Lower lobe of right lung (tissue), 2 donors: ENCODE data around the gene CRTC1. TPM values are rescaled to one million over a fixed set of nuclear protein-coding genes. Genes with fewer than 3 reads are reported as not detected.
"Not testable (repeated sequence)": the region's sequence is repeated elsewhere in the genome, so short reads cannot be mapped to it uniquely, and the experiment has no call there.

Experiments used
- ATAC-seq, 2 donors: fragments of 200-7000 bp; cut with Tn5 transposase; one replicate each; pipeline ENCODE4 v1.9.1; 2020 to 2022; ENCODE audit warnings: mild to moderate bottlenecking in 2 of 2, moderate library complexity in 2 of 2
- DNase-seq: peaks from one replicate; pipeline ENCODE4 v3.0.0-alpha.2; 2020
- H3K27ac ChIP-seq: fragments of 200-600 bp; one replicate; pipeline ENCODE4 v1.8.0; 2022
- H3K27me3 ChIP-seq: fragments of 200-600 bp; one replicate; pipeline ENCODE4 v1.8.0; 2022; ENCODE audit warnings: low read depth
- H3K36me3 ChIP-seq: fragments of 200-600 bp; one replicate; pipeline ENCODE4 v1.8.0; 2022; ENCODE audit warnings: mild to moderate bottlenecking
- H3K4me1 ChIP-seq: fragments of 200-600 bp; one replicate; pipeline ENCODE4 v1.8.0; 2022
- H3K4me3 ChIP-seq: fragments of 200-600 bp; one replicate; pipeline ENCODE4 v1.8.0; 2022; ENCODE audit warnings: mild to moderate bottlenecking
- H3K9me3 ChIP-seq: fragments of 200-600 bp; one replicate; pipeline ENCODE4 v1.8.0; 2022
- CTCF ChIP-seq: fragments of 200-600 bp; IDR thresholded peaks from one replicate; pipeline ENCODE4 v1.8.0; 2022; ENCODE audit warnings: antibody characterized with exemption, mild to moderate bottlenecking
- intact Hi-C: fragments of 100-400 bp; cut with DNase I; formaldehyde crosslinking; loops from one replicate; pipeline ENCODE4 v1.11.0; 2022
- total RNA-seq: library from RNA; stranded (reverse); fragmentation: NEBNext Ultra II Directional; extraction: Animal tissue kit (Norgen Biotek cat#: 25700); gene quantifications from one replicate; pipeline ENCODE4 v1.2.1, GENCODE V29; 2021
- donor health status: DM: no; HTN: yes; CAD: no; lungs with severe emphysema.

The CRTC1 gene
- total RNA-seq, 1 donor from 2014 or later = 16.2 TPM

GRCh38 chr19:18807861-18808331, 124.4 kb downstream of the CRTC1 start:
- Histone ChIP-seq H3K4me1 (peaks cover 7% of the 10 kb centered on the region), H3K27me3 (no peaks in the 10 kb centered on the region), H3K9me3 (no peaks in the 10 kb centered on the region), H3K36me3 (no peaks in the 10 kb centered on the region), H3K4me3 (no peak overlapping the region), H3K27ac (no peak overlapping the region)
- TF ChIP-seq CTCF = no peak
- ATAC-seq = peak in 1 of 2 donors; percentile 13
- intact Hi-C loops = no loop called here
- no peak for DNase-seq

GRCh38 chr19:18809149-18809868, 125.8 kb downstream of the CRTC1 start:
- no peak for TF ChIP-seq CTCF
- Histone ChIP-seq H3K27ac (peak overlapping the region; percentile 2), H3K4me1 (peaks cover 7% of the 10 kb centered on the region), H3K9me3 (no peaks in the 10 kb centered on the region), H3K27me3 (no peaks in the 10 kb centered on the region), H3K4me3 (no peak overlapping the region), H3K36me3 (no peaks in the 10 kb centered on the region)
- ATAC-seq (peak; percentile 84 to 87), DNase-seq (no peak)
- intact Hi-C loops = no loop called here

- H3K4me3 ChIP-seq, H3K9me3 ChIP-seq, H3K36me3 ChIP-seq, H3K4me1 ChIP-seq, DNase-seq, ATAC-seq, H3K27ac ChIP-seq, intact Hi-C loops, H3K27me3 ChIP-seq: not testable (repeated sequence)
These were observed 128.2 kb downstream of the CRTC1 start for GRCh38 chr19:18811638-18812037.

GRCh38 chr19:18814063-18814462, 130.6 kb downstream of the CRTC1 start:
- H3K4me3 ChIP-seq = no peak overlapping the region
- intact Hi-C loops = no loop called here
- DNase-seq (no peak), ATAC-seq (no peak)
- no peaks in the 10 kb centered on the region for H3K9me3 ChIP-seq
- H3K27ac ChIP-seq = no peak overlapping the region
- peaks cover 3% of the 10 kb centered on the region for H3K4me1 ChIP-seq
- H3K27me3 ChIP-seq = no peaks in the 10 kb centered on the region
- H3K36me3 ChIP-seq = no peaks in the 10 kb centered on the region
- no peak for TF ChIP-seq CTCF

- Histone ChIP-seq H3K27me3 (no peaks in the 10 kb centered on the region), H3K27ac (no peak overlapping the region), H3K4me3 (no peak overlapping the region), H3K4me1 (no peaks in the 10 kb centered on the region), H3K9me3 (no peaks in the 10 kb centered on the region), H3K36me3 (no peaks in the 10 kb centered on the region)
- intact Hi-C loops = no loop called here
- no peak for DNase-seq
- no peak for ATAC-seq
- no peak for TF ChIP-seq CTCF
These were observed 132.2 kb downstream of the CRTC1 start for GRCh38 chr19:18815673-18816072.

GRCh38 chr19:18816645-18817044, 133.2 kb downstream of the CRTC1 start:
- H3K9me3 ChIP-seq, H3K36me3 ChIP-seq, H3K4me3 ChIP-seq, ATAC-seq, H3K4me1 ChIP-seq, H3K27me3 ChIP-seq, DNase-seq, H3K27ac ChIP-seq, intact Hi-C loops: not testable (repeated sequence)
